ENCODE data around the gene PRPS1L1.

DNA sequence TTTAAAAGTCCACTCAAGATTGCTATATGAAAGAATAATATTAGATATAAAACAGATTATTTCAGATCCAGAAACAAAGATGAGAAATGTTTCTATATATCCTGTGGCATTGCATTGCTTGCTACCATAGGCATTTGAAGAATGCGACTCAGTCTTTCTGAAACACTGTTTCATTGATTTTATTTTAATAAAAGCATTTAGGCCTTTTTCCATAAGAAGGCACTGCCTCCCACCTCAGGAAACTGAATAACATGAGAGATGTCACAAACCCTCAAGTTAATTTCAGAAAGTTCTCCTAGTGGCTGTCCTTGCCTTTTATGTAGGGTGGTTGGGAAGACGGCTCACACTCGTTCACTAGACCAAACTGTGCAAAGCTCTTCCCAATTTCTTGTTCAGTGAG, 23.3 kb downstream of the PRPS1L1 start:
- TF ChIP-seq EZH2 (IDR thresholded peaks at IDR 0.05) (no peak), EZH2phosphoT487 (IDR thresholded peaks at IDR 0.05) (no peak)
- TF ChIP-seq, protein P1, sequence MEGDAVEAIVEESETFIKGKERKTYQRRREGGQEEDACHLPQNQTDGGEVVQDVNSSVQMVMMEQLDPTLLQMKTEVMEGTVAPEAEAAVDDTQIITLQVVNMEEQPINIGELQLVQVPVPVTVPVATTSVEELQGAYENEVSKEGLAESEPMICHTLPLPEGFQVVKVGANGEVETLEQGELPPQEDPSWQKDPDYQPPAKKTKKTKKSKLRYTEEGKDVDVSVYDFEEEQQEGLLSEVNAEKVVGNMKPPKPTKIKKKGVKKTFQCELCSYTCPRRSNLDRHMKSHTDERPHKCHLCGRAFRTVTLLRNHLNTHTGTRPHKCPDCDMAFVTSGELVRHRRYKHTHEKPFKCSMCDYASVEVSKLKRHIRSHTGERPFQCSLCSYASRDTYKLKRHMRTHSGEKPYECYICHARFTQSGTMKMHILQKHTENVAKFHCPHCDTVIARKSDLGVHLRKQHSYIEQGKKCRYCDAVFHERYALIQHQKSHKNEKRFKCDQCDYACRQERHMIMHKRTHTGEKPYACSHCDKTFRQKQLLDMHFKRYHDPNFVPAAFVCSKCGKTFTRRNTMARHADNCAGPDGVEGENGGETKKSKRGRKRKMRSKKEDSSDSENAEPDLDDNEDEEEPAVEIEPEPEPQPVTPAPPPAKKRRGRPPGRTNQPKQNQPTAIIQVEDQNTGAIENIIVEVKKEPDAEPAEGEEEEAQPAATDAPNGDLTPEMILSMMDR (IDR thresholded peaks at IDR 0.05): no peak

Data from neural progenitor cell (in vitro differentiated cells).